Breast epithelium (tissue), 4 donors: ENCODE measurements around the gene GATC. TPM values are rescaled to one million over a fixed set of nuclear protein-coding genes. Genes with fewer than 3 reads are reported as not detected.

Experiments used
- DNase-seq, 2 donors: peaks; one replicate each; pipeline ENCODE4 v3.0.0-alpha.2; 2019; ENCODE audit warnings: low spot score in 2 of 2
- H3K27ac ChIP-seq, 2 donors: fragments of 200-600 bp; sonication (generic) in 1 of 2; one replicate each; pipeline ENCODE4 v1.5.1; 2016 to 2019; ENCODE audit warnings: mild to moderate bottlenecking in 1 of 2
- H3K27me3 ChIP-seq, 2 donors: fragments of 200-600 bp; sonication (generic) in 1 of 2; one replicate each; pipeline versions ENCODE4 v1.5.1 to v1.6.0; 2017 to 2019; ENCODE audit warnings: control low read depth in 1 of 2, mild to moderate bottlenecking in 1 of 2
- H3K36me3 ChIP-seq: fragments of 200-600 bp; one replicate; pipeline ENCODE4 v1.5.1; 2019
- H3K4me1 ChIP-seq, 2 donors: fragments of 200-600 bp; sonication (generic); one replicate each; pipeline ENCODE4 v1.5.1; 2016 to 2019; ENCODE audit warnings: control low read depth in 1 of 2
- H3K4me3 ChIP-seq, 3 donors: fragments of 200-600 bp; sonication (generic); 1 replicate in 2 of 3; 2 replicates in 1 of 3; pipeline ENCODE4 v1.5.1; 2016 to 2019; ENCODE audit warnings: mild to moderate bottlenecking in 3 of 3, moderate library complexity in 2 of 3
- H3K9me3 ChIP-seq, 2 donors: fragments of 200-600 bp; sonication (generic) in 1 of 2; one replicate each; pipeline ENCODE4 v1.5.1; 2016 to 2019; ENCODE audit warnings: control low read depth in 1 of 2
- POLR2A ChIP-seq: fragments of 450-650 bp; IDR thresholded peaks from one replicate; pipeline ENCODE4 v1.6.1; 2016; ENCODE audit warnings: antibody characterized with exemption, mild to moderate bottlenecking, moderate library complexity
- POLR2AphosphoS5 ChIP-seq, 3 donors: sonication (generic); formaldehyde crosslinking; IDR thresholded peaks; one replicate each; pipeline ENCODE4 v1.6.1; 2017; ENCODE audit warnings: antibody characterized with exemption in 3 of 3
- intact Hi-C: fragments of 100-400 bp; cut with DNase I; formaldehyde crosslinking; loops from one replicate; pipeline ENCODE4 v1.15.1; 2023; ENCODE audit warnings: low total_unique reads
- total RNA-seq, 3 donors: library from RNA; depleted of rRNA; stranded (reverse); fragments of >200 nt; gene quantifications; one replicate each; pipeline ENCODE4 v1.1.0, GENCODE V29; 2016
- TF ChIP-seq, protein P1 (sequence below), 3 donors: fragments of 450-650 bp; IDR thresholded peaks; one replicate each; pipeline ENCODE4 v1.5.1; 2016 to 2017; ENCODE audit warnings: antibody characterized with exemption in 3 of 3, mild to moderate bottlenecking in 3 of 3, moderate library complexity in 3 of 3

The GATC gene
- total RNA-seq, 3 donors from 2014 or later, result 26.5 to 35.8 (median 32.5) TPM

DNA sequence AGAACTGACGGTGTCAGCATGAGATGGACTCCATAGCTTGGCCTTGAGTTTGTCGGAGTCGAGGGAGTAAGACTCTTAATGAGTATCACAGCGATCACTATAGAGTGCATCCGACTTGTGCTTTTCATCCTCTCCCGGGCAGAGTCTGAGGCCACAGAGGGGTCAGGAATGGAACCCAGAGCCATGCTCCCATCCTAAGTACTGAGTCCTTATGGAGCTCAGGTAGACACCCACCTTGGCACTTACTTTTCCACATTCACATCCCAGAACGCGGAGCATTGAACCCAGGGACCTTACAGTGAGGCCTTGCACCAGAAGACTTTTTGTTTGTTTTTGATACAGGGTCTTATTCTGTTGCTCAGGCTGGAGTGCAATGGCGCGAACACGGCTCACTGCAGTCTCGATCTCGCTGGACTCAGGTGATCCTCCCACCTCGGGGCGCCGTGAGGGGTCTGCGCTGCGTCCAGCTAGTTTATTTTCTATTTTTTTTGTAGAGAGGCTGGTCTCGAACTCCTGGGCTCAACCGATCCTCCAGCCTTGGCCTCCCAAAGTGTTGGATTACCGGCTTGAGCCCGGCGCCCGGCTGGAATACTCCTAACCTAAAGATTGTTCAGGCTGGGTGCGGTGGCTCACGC is 24.0 kb downstream of the GATC start:
- peak overlapping the region; percentile 76 to 93 (median 91) for H3K4me3 ChIP-seq
- intact Hi-C loops, result no loop called here
- H3K27me3 ChIP-seq, result no peaks in the 10 kb centered on the region
- peaks cover 0 to 13% of the 10 kb centered on the region in 2 donors for H3K4me1 ChIP-seq
- H3K9me3 ChIP-seq, result no peaks in the 10 kb centered on the region
- peak overlapping the region; percentile 93 to 98 for H3K27ac ChIP-seq
- TF ChIP-seq, protein P1, sequence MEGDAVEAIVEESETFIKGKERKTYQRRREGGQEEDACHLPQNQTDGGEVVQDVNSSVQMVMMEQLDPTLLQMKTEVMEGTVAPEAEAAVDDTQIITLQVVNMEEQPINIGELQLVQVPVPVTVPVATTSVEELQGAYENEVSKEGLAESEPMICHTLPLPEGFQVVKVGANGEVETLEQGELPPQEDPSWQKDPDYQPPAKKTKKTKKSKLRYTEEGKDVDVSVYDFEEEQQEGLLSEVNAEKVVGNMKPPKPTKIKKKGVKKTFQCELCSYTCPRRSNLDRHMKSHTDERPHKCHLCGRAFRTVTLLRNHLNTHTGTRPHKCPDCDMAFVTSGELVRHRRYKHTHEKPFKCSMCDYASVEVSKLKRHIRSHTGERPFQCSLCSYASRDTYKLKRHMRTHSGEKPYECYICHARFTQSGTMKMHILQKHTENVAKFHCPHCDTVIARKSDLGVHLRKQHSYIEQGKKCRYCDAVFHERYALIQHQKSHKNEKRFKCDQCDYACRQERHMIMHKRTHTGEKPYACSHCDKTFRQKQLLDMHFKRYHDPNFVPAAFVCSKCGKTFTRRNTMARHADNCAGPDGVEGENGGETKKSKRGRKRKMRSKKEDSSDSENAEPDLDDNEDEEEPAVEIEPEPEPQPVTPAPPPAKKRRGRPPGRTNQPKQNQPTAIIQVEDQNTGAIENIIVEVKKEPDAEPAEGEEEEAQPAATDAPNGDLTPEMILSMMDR (IDR thresholded peaks at IDR 0.05), result no peak
- TF ChIP-seq POLR2A (no peak), POLR2AphosphoS5 (IDR thresholded peaks at IDR 0.05) (no peak)
- H3K36me3 ChIP-seq, result no peaks in the 10 kb centered on the region
- DNase-seq, result no peak

DNA sequence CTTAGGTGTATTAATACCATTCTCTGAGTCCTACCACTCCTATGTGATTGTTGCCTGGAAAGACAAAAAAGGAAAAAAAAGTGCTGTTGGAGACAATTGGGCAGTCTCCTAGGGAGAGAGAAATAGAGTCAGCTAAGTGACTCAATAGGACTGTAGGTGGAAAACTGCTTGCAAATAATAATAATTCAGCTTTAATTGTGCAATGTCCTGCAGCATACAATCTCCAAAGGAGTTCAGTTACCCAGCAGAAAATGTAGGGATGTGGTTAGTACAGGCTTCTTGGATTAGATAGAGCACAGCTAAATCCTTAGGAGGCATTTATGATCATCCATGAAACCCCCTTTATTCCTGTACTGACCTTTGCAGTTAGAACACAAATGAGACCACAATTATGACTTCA is 26.3 kb downstream of the GATC start:
- no peaks in the 10 kb centered on the region for H3K27me3 ChIP-seq
- no peaks in the 10 kb centered on the region for H3K36me3 ChIP-seq
- no peak overlapping the region for H3K4me3 ChIP-seq
- no peak overlapping the region for H3K27ac ChIP-seq
- TF ChIP-seq POLR2AphosphoS5 (IDR thresholded peaks at IDR 0.05), result no peak
- intact Hi-C loops, result no loop called here
- peaks cover 0 to 5% of the 10 kb centered on the region in 2 donors for H3K4me1 ChIP-seq
- DNase-seq, result no peak
- H3K9me3 ChIP-seq, result no peaks in the 10 kb centered on the region

DNA sequence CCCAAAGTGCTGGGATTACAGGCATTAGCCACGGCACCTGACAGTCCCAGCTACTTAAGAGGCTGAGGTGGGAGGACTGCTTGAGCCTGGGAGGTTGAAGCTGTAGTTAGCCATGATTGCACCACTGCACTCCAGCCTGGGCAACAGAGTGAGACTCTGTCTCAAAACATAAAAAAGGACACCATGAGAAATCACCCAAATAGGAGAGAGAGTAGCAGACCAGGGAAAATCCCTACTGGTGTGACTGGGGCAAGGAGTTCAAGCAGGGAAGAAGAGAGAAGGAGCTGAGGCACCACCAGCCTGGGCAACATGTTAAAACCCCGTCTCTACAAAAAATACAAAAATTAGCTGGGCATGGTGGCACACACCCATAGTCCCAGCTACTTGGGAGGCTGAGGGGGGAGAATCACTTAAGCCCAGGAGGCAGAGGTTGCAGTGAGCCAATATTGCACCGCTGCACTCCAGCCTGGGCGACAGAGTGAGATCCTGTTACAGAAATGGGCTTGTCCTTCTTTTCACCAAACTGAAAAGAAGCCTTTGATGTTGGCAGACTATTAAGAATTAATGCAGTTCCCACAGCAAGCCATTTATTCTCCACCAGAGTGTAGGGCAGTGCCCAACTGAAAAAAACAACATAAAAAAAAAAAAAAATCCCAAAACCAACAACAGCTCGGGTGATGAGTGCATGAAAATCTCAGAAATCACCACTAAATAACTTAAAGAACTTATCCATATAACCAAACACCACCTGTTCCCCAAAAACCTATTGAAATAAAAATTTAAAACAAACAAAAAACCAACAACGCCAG is 27.8 kb downstream of the GATC start:
- Histone ChIP-seq H3K27ac (peak overlapping the region; percentile 78 to 83), H3K4me1 (peaks cover 0 to 5% of the 10 kb centered on the region in 2 donors), H3K9me3 (no peaks in the 10 kb centered on the region), H3K36me3 (no peaks in the 10 kb centered on the region), H3K4me3 (no peak overlapping the region), H3K27me3 (no peaks in the 10 kb centered on the region)
- intact Hi-C loops, result no loop called here
- no peak for TF ChIP-seq POLR2A
- TF ChIP-seq, protein P1 (IDR thresholded peaks at IDR 0.05), result no peak
- no peak for TF ChIP-seq POLR2AphosphoS5 (IDR thresholded peaks at IDR 0.05)
- DNase-seq, result no peak

DNA sequence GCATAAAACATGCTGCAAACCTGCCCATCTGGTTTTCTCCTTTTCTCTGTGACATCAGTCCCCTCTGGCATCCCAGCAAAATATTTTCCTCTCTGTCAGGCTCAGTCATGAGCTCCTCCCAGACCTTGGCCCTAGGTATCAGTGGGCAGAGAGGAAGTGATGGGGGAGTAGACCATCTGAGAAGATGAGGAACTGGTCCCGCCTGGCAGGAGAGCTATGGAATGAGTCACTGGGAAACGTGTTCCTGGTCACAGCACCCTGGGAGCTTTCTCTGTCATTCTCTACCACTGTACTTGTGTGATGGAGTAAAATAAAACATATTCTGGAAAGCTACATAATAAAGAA is 28.3 kb downstream of the GATC start:
- intact Hi-C loops, result no loop called here
- Histone ChIP-seq H3K27me3 (no peaks in the 10 kb centered on the region), H3K36me3 (no peaks in the 10 kb centered on the region), H3K9me3 (no peaks in the 10 kb centered on the region), H3K27ac (peak overlapping the region; percentile 45 to 83), H3K4me1 (peaks cover 0 to 5% of the 10 kb centered on the region in 2 donors), H3K4me3 (no peak overlapping the region)
- TF ChIP-seq POLR2A (no peak), POLR2AphosphoS5 (IDR thresholded peaks at IDR 0.05) (peak in 1 of 3 donors; percentile 44)
- TF ChIP-seq, protein P1 (IDR thresholded peaks at IDR 0.05), result no peak
- DNase-seq, result peak; percentile 60 to 84

DNA sequence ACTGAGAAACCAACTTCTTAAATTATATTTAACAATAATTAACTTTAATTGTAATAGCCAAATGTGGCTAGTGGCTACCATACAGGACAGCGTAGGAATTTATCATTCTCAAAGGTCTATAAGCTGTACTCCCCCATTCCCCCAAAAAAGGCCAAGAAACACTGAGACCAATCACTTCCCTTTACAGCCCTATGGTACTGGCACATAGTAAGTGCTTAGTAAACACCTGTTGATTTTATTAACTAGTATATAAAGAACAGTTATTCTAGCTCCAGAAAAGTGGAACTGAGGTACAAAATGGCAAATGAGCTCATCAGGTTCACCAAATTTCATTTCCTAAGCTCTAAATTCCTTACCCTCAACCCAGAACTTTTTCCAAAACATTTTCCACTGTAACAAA is 29.4 kb downstream of the GATC start:
- TF ChIP-seq, protein P1 (IDR thresholded peaks at IDR 0.05), result no peak
- TF ChIP-seq POLR2AphosphoS5 (IDR thresholded peaks at IDR 0.05) (no peak), POLR2A (no peak)
- intact Hi-C loops, result no loop called here

More for the DNA sequence above, 29.4 kb downstream of the GATC start:
- no peaks in the 10 kb centered on the region for H3K4me1 ChIP-seq
- no peak for DNase-seq
- peak overlapping the region in 1 of 2 donors; percentile 83 for H3K27ac ChIP-seq
- no peaks in the 10 kb centered on the region for H3K9me3 ChIP-seq
- H3K27me3 ChIP-seq, result no peaks in the 10 kb centered on the region
- H3K4me3 ChIP-seq, result no peak overlapping the region
- no peaks in the 10 kb centered on the region for H3K36me3 ChIP-seq
